Activated T-helper 1 cell treated with anti-CD3 and anti-CD28 coated beads, Interleukin-2, amount 50 U/mL, for 16 hours (primary cell): ENCODE data around the gene SYTL3.

Source experiments
- DNase-seq, 2 donors: peaks; one replicate each; pipeline ENCODE4 v3.0.0-alpha.2; 2020; ENCODE audit warnings: low read depth in 1 of 2, low spot score in 1 of 2

SYTL3 gene

DNA sequence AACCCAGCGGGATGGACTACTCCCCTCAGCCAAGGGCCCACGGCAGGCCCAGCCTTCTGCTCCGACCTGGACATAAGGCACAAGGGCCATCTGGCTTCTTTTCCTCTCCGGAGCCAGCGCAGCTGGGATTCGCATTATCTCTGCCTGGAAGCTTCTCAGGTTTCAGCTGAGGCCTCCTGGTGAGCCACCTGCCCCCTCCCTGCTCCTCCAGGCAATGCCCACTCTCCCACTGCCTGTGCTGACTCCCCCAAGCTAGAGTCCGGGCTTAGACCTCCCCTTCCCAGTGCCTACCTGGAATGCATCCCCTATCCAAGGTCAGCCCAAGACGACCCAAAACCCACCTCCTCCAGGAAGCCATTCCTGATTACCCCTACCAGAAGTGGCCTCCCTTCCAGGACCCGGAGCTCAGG lies 108.6 kb downstream of the SYTL3 start:
- DNase-seq, result no peak

DNA sequence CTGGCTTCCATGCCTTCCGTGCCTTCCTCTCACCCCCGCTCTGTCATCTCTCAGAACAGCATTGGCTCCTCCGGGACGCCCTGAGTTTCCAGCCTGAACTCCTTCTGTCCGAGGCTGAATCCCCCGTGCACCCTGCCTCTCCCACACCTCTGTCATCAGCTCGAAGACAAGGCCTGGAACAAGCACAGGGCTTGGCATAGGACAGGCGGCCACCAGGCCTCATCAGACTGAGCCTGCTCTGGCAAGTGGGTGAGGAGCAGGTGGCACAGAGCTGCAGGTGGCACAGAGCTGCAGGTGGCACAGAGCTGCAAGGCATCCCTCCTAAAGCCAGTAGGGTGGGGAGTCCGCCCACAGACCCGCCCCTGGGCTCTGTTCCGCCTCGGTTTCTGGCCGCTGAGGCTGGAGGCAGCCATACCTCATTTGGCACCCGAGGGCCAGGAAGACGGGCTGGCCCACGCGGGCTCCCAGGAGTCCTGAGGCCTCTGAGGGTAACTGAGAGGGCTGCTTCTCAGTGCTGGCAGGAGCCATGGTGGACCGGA lies 109.2 kb downstream of the SYTL3 start:
- no peak for DNase-seq

DNA sequence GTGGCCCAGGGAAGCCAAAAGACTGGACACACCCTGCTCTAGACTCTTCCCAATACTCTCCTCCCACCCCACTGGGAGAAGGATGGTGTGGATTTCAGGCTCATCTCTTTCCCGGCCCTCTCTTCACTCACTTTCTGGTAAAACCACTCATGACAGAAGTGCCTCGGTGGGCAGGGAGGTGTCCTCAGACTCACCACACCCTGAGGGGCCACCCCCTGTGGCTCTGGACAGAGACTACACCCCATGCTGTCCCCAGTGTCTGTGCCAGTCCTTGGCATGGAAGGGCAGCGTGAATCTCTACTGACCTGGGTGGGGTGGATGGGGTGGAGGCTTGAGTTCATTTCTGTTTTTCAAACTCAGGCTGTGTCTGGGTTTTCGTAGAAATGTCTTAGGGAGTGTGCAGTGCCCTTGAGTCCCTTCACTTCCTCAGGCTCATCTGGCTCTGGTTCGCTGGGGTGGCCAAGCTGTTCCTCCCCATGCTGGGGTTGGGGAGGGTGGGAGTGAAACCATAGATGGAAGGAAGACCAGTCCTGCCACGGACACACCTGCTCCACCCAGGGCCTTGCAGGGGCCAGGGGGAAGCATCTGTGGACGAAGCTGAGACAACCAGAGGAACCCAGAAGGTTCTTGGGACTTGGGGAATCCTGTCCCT lies 110.2 kb downstream of the SYTL3 start:
- DNase-seq, result no peak

DNA sequence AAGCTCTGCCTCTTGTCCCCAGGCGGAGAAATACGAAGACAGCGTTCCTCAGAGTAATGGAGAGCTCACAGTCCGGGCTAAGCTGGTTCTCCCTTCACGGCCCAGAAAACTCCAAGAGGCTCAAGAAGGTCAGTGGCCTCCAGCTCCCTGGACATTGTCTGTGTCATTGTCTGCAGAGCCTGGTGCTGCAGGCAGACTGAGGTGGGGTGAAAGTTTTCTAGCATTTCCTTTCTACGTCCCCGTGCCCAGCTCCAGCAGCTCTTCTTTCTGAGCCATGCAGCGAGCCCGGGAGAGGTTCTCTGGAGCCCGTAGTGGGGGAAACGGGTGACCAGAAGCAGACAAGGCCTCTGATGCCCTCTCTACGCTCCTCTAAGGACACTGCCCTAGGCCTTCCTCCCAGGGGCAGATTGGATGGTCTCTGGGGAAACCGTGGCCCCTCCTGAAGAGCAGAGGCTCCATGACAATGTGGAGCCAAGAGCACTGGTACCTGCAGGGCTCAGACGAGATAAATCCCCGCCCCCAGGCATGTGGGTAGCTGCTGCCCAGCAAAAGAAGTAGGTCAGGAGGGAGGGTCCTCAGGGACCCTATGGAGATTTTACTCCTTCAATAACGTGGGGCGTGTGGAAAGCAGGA lies 110.9 kb downstream of the SYTL3 start:
- no peak for DNase-seq

DNA sequence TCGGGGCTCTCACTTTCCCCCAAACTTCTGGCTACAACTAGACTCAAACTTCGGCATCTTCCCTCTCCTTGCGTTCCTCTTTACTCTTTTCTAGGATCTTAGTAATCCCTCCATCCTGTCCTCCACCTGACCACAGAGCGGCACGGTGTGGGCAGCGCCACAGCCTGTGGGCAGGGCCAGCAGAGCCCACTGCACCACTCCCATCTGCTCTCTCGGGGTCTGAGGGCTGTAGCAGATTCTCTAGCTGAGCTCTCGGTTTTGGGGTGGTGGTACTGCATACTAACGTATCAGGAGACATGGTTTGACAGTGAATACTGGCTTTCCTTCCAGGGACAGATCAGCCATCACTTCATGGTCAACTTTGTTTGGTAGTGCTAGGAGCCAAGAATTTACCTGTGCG lies 111.9 kb downstream of the SYTL3 start:
- no peak for DNase-seq

DNA sequence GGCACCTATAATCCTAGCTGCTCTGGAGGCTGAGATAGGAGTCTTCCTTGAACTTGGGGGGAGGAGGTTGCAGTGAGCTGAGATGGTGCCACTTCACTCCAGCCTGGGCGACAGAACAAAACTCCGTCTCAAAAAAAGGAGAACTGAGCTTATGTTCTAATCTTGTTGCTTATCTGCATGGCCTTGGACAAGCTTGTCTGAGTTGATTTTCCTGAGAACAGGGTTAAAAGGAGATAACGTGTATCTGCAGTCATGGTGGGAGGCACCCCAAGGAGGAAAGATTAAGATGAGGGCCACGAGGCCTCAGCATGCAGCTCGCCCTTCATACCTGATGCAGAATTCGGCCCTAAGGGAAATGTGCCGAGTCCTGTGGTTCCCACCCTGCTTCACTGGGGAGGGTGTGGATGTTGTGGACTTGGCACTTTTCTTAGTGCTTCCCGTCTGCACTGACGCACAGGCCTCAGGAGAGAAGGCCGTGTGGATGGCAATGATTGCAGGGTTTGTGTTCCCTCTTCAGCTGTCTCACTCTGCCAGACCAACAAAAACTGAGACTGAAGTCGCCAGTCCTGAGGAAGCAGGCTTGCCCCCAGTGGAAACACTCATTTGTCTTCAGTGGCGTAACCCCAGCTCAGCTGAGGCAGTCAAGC lies 113.1 kb downstream of the SYTL3 start:
- no peak for DNase-seq

DNA sequence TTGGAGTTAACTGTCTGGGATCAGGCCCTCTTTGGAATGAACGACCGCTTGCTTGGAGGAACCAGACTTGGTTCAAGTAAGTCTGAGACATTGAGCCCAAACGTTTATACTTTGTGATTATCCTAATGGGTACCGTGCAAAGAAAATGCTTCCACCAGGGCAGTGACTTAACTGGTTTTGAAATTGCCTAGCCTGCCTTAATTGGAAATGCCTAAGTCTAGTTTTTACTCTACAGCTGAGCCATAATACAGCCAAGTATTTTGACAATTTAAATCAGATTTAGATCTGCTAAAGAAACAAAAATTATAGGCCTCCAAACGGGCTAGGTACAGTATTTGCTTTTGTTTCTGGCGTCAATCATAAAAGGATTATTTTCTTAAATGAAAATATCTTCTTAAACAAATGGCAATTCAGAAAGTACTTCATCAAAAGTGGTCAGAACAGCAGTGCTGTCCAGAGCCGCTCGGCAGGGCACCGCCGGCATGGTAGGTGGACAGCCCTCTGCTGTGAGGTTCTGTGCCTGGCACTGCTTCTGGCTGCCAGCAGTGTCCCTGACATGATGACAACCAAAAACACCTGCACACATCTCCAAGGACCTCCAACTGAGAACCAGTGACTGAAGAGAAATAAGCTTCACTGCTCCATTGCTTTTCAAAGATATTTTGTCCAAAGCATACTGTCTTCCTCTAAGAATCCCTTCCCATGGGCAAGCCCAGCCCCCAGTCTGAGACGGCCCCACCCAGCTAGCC lies 113.8 kb downstream of the SYTL3 start:
- DNase-seq, result no peak

DNA sequence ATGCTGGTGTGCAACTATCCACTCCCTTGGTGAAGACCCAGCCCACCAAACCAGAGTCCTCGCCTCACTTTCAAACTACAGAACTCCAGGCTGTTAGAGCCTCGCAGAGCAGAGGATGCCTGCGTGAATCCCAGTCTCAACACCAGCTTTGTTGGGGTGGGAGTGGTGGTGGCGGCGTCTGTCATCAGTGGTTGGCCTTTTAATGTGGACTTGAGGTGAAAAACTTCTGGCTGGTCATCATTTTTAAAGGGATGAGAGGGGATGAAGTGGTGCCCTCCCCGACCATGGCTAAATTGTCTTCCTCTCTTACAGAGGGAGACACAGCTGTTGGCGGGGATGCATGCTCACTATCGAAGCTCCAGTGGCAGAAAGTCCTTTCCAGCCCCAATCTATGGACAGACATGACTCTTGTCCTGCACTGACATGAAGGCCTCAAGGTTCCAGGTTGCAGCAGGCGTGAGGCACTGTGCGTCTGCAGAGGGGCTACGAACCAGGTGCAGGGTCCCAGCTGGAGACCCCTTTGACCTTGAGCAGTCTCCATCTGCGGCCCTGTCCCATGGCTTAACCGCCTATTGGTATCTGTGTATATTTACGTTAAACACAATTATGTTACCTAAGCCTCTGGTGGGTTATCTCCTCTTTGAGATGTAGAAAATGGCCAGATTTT lies 114.5 kb downstream of the SYTL3 start:
- no peak for DNase-seq

DNA sequence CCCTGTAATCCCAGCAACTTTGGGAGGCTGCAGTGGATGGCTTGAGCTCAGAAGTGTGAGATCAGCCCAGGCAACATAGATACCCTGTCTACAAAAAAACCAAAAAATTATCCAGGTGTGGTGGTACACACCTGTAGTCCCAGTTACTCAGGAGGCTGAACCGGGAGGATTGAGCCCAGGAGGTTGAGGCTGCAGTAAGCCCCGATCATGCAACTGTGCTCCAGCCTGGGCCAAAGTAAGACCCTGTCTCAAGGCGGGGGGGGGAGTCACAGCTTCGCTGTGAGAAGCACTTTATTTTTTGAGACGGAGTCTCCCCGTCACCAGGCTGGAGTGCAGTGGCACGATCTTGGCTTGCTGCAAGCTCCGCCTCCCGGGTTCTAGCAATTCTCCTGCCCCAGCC lies 115.1 kb downstream of the SYTL3 start:
- no peak for DNase-seq

DNA sequence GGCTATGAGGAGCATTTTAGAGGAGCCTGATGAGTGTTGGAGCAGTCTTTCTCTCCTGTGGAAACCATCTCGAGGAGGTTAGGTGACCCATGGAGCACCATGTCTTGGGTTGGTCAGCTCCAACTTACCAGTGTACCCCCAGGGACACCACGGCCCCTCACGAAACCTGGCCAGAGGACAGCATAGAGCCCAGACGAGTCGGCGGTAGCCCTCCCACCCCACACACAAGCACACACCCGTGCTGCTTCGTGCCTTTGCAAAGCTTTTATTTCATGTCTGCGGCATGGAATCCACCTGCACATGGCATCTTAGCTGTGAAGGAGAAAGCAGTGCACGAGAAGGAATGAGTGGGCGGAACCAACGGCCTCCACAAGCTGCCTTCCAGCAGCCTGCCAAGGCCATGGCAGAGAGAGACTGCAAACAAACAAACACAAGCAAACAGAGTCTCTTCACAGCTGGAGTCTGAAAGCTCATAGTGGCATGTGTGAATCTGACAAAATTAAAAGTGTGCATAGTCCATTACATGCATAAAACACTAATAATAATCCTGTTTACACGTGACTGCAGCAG lies 115.7 kb downstream of the SYTL3 start:
- DNase-seq, result no peak

DNA sequence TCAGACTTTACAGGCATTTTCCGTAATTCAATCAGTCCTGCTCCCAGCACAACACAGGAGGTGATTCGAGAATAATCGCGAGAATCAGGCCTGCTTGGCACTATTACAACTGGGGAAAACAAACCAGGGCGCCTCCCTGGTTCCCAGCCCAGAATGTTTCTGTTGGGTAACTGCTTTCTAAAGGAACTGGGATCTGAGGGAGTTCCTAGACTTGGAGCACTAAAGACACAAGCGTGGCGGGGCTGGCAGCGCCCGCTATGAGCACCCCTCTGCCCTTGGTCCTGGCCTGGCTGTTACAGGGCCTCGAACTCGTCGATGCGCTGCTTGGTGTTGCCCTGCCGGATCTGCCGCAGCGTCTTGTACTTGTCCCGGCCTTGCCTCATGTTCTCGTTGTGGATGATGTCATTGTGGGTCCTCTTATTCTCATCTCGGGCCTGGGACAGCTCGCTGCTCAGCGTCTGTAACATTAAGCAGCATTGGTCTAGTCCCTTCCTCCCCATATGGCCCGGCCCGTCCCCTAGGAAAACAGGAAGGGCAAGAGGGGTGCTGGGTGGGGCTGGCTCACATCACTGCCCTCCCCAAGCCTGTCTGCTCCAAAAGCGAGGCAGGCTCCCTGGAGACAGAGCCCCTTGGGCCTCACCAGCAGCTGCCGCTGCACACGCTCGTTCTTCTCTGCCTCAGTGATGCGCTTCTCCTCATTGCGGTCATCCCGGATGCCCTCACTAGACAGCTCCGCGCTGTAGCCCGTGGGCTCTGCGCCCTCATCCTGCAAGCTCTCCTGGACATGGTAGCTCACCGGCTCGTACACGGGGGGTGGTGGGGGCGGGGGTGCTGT lies 117.0 kb downstream of the SYTL3 start:
- DNase-seq, result no peak

DNA sequence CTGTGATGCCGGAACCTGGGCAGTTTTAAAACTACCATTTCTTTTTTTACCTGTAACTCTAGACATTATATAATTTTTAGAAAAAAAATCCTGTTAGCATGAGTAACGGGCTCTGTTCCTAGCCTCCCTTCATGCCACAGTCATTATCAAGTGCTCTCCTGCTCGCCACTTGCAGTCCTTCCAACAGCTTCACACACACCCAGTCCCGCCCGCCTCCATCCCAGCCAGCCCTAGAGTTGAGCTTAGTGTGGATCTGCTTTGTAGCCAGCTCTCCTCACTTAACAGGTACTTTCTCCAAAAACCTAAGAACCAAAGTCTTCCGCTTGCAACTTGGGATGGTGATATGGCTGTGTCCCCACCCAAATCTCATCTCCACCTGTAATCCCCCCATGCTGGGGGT lies 117.9 kb downstream of the SYTL3 start:
- DNase-seq, result no peak

DNA sequence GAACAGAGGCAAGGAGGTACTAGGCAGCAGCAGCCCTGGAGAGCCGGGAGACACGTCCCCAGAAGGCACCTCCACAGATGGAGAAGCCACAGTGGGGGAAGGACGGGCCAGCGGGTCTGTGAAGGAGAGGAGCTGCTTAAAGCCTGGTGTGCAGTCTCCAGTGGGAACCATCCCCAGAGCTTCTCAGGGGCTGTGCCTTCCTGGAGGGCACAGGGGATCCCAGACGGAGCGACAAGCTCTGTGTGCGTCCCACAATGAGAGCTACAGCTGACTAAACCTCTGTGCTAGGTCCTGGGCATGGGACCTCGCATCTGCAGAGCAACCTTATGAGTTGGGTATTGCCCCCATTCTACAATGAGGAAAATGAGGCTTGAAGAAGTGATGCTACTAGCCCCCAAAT lies 118.6 kb downstream of the SYTL3 start:
- no peak for DNase-seq

DNA sequence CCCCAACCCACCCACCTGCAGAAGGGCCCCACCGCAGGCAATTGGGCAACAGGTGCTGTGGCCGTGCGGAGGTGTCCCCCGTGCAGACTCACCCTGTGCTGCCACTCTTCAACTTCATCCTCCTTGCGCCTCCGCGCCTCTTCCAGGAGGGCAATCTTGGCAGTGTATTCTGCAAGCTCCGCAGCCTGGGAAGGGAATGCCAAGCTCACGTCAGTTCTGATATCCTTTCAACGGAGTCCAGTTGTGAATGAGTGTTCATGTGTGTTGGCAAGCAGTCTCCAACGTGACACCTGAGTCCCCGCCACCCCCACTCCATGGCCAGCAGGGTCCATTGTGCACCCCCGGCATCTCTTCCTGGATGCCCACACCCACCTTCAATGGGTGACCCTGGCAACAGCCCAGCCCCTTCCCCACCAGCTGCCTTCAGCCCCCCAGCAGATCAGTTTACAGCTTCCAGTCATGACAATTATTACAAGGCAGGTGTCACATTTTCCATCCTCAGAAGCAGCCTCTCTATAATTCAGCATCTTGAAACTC lies 119.4 kb downstream of the SYTL3 start:
- no peak for DNase-seq

DNA sequence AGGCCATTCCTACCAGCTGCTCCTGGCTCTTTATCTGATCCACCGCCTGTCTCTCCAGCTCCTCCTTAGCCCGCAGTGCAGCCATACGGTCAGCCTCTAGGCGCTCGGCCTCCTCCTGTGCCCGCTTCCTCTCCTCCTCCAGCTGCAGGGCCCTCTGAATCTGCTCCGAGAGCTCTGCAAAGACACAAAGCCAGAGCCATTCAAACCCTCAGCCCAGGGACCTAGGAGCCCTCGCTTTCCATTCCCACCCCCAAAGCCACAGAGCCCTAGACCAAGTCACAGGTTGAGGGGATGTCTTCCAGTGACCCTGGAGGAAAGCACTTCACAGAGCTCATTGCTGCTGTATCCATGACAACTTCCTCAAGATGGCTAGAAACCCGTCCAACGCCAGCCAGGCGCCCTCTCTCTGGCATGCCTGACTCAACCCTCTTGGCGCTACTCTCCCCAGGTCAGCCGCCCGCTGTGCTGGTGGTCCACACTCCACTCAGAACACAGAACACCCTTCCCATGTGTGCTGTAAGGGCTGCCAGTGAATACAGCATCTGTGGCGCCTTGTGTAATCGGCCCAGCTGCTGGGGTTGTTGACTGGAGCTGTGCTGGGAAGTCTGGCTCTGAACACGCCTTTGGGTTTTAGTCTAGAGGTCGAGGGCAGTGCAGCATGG lies 120.0 kb downstream of the SYTL3 start:
- DNase-seq, result no peak

DNA sequence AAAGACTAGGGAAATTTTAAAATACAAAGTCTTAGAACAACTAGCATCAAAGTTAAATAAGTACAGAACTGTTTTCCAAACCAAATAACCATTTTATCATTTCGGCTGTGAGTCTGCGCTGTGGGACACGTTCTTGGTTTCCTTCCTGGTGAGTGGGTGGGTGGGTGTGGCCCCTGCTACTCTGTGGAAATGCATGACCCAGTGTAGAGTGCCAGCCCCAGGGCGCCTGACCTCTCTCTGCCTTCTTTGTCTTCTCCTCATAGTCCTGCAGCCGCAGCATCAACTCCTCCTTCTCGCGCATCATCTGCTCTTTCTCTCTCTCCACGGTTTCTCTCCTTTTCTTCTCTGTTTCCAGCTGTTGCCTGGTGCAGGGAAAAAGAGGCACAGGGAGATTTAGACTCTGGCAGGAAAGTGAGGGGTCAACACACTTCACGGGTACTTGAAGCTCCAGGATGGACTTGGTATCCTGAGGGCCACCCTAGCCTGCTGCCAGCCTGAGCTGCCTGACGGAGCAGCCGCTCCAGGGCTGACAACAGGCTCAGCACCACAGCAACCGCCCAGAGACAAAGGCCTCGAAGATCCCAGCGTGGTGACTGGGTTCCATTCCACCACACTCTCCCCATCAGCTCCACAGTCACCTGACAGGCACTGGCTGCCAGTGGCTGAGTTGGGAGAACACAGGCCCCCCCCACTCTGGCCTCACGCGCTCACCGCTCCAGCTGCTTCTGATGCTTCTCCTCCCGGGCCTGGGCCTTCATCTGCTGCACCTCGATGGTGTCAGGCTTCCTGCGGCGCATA lies 120.9 kb downstream of the SYTL3 start:
- no peak for DNase-seq

DNA sequence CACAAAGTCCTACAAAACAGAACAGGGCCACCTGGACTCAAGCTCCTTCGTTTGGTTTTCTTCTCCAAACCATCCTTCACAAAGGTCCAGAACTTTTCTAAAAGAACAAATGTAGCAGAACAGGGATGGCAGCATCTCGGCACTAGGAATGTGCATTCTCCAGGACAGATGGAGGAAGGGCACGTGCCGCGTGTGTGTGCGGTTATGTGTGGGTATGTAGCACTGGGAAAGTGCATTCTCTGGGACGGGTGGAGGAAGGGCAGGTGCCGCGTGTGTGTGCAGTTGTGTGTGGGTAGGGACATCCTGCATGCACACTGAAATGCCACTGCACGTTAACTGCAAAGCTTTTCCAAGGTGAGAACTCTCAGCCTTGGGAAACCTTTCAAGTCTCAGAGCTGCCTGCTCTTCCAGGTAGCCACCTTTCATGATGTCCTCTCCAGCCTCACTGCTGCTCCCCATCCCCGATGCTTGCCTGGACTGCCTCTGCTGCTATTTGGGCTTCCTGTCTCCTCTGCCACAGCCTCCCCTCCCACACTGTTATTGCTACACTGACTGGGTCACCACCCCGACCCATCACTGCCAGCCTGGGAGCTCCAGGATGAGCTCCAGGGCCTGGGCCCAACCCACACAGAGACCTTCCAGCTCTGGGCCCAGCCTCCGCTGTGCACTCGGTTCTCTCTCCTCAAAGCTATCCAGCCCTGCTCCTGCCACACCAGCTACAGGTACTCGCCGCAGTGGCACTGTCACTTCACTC lies 121.7 kb downstream of the SYTL3 start:
- no peak for DNase-seq

DNA sequence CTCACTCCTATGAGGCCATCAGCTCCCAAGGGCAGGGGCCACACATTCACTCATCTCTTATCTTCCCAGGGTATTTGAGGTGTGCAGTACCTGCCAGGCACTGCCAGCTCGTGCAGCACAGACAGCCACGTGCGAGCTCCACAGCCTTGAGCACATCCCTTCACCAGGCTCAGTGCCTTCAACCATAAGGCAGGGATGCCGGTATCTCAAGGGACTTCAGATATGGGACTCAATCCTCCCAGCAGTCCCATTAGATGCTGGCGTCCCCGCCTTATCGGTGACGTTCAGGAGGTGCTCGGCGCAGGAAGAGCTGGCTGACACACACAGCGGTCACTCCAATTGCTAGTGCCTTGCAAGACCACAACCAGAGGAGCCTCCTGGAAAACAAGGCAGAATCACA lies 122.3 kb downstream of the SYTL3 start:
- DNase-seq, result no peak
